GM13977 (cell line): Measurements from ENCODE around the gene AFF3.

Experiments used
- DNase-seq: peaks from one replicate; pipeline ENCODE4 v3.0.0; 2012; ENCODE audit warnings: low spot score
- CTCF ChIP-seq: IDR thresholded peaks from 2 replicates; pipeline ENCODE4 v1.5.1; 2012; ENCODE audit warnings: mild to moderate bottlenecking, control low read depth; ENCODE audit not compliant: insufficient read depth; ENCODE audit errors: extremely low read depth, missing control alignments
- in situ Hi-C: fragments of 300-500 bp; cut with MboI; formaldehyde crosslinking; loops from one replicate; pipeline ENCODE4 v1.12.0; 2022; ENCODE audit warnings: low sequenced_read_pairs, low pct_unique_long_range_greater_than_20kb, mixed read lengths, inconsistent platforms; ENCODE audit not compliant: unreplicated experiment

AFF3 gene

GRCh38 chr2:100031604-100032003 lies 110.8 kb downstream of the AFF3 start:
- in situ Hi-C loops: no loop called here
- TF ChIP-seq CTCF: no peak
- DNase-seq: no peak

- in situ Hi-C loops: no loop called here
- no peak for TF ChIP-seq CTCF
- no peak for DNase-seq
Measured at GRCh38 chr2:100029460-100029859, 112.9 kb downstream of the AFF3 start.

GRCh38 chr2:100021791-100022340 lies 120.5 kb downstream of the AFF3 start:
- in situ Hi-C loops: no loop called here
- no peak for TF ChIP-seq CTCF
- no peak for DNase-seq

- in situ Hi-C loops: no loop called here
- DNase-seq: no peak
- no peak for TF ChIP-seq CTCF
Measured at GRCh38 chr2:100019499-100019898, 122.9 kb downstream of the AFF3 start.

- no peak for TF ChIP-seq CTCF
- in situ Hi-C loops: no loop called here
- DNase-seq: no peak
Measured at GRCh38 chr2:100018341-100019193, 123.8 kb downstream of the AFF3 start.

GRCh38 chr2:100017633-100018032 lies 124.8 kb downstream of the AFF3 start:
- in situ Hi-C loops: no loop called here
- no peak for DNase-seq
- no peak for TF ChIP-seq CTCF
